ENCODE data around the gene OR6B1.

OR6B1 gene

GRCh38 chr7:144000020-144000419, at the start of gene OR6B1:
OR6B1 (plus strand) TSS chr7:144000320; CDS start chr7:144003997, 3,677 bp downstream.
- intact Hi-C loops (cut with DNase I) = no loop called here
- DNase-seq = no peak

- DNase-seq = no peak
- intact Hi-C loops (cut with DNase I) = no loop called here
Observed at GRCh38 chr7:143953421-143953820, 46.7 kb upstream of the OR6B1 start.

DNA sequence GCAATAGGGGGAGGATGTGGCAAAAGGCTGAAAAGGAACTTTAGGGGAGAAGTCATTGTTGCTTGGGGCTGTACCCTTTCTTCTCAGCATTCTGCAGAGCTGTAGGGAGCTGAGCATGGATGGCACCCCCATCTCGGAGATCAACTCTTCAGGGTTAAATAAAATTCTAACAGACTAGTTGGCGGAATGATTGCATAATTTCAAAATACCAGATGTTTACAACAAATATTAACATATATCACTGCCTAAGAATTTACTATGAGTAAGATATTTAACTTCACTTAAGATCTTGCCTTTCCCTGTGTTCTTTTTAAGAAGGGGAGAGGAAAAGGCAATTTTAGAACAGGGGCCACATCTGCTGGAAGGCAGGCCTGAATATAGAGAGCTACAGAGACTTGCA, 46.0 kb upstream of the OR6B1 start:
- DNase-seq = no peak
- intact Hi-C loops (cut with DNase I) = no loop called here

GRCh38 chr7:143954544-143954943, 45.6 kb upstream of the OR6B1 start, which contains the start of gene OR2F1:
OR2F1 (plus strand) TSS chr7:143954844; CDS start chr7:143959971, 5,127 bp downstream.
- intact Hi-C loops (cut with DNase I) = no loop called here
- DNase-seq = no peak

DNA sequence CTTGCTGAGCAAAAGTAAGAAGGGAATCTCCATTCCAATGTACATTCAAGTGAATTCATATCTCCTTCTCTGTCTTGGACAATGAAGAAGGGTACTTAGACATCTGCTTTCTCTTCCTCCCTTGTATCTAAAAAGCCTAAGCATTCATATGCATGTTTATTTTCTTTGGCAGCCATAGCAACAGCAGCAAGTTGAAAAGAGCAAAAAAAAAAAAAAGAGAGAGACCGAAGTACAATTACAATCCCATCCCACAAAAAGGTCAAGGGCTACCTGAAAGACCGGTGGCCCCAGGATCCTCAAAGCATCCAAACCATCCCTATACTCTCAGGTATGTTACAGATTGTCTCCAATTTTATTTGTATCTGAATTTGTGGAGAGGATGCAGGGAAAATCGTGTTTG, 41.3 kb upstream of the OR6B1 start:
- intact Hi-C loops (cut with DNase I) = no loop called here
- DNase-seq = no peak

DNA sequence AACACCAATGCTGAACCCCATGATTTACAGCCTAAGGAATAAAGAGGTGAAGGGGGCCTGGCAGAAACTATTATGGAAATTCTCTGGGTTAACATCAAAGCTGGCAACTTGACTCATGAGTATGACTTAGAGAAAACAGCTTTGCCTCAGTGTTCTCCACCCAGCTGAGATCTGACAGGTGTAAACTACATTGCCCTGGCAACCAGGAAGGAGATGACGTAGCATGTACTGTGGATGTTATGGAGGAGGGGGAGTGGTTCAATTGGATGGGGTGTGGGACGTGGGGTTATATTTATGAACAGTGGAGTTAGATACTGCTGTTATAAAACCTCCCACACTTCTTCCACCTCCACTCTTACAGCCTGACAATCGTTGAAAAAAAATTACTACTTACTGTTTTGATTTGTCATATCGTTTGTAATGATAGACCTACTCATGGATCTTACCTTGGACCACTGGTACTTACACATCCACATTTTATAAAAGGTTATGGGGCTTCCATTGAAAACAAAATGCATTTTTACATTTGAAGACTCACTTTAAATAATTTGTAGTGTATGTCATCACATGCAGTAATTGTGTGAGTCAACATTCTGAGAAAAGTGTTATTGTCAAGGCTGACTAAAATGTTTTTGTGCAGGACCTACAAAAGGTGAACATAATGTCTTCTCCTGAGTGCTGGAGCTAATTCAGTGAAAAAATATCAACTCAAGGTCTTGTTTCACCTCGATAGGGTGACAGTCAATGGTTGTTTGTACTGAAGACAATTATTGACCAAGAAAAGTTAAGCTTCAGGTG, 39.1 kb upstream of the OR6B1 start:
- peak in 41 of 42 donors; percentile 18 to 94 (median 65) for DNase-seq
- intact Hi-C loops (cut with DNase I) = no loop called here

DNA sequence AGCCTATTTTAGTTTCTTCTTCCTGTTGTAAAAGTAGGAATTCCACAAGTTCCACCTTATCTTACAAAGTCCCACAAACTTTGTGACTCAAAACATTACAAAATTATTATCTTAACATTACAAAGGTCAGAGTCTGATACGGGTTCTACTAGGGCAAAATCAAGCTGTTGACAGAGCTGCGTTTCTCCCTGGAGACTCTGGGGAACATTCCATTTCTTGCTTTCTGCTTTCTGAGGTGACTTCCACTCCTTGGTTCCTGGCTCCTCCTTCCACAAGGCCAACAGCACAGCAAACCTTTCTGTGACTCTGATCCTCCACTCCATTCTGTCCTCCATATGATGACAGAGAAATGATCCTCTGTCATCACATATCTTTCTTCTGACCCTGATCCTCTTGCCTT, 34.8 kb upstream of the OR6B1 start:
- intact Hi-C loops (cut with DNase I) = no loop called here
- DNase-seq = no peak

DNA sequence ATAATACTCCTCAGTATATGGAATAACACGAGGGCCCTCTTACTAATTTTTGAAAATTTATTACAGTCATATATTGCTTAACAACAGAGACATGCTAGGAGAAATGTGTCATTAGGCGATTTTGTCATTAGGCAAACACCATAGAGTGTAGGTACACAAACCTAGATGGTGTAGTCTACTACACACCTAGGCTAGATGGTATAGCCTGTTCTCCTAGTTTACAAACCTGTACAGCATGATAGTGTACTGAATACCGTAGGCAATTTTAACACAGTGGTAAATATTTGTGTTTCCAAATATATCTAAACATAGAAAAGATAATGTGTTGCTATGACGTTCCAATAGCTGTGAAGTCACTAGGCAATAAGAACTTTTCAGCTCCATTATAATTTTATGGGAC, 32.7 kb upstream of the OR6B1 start:
- DNase-seq = no peak
- intact Hi-C loops (cut with DNase I) = no loop called here

DNA sequence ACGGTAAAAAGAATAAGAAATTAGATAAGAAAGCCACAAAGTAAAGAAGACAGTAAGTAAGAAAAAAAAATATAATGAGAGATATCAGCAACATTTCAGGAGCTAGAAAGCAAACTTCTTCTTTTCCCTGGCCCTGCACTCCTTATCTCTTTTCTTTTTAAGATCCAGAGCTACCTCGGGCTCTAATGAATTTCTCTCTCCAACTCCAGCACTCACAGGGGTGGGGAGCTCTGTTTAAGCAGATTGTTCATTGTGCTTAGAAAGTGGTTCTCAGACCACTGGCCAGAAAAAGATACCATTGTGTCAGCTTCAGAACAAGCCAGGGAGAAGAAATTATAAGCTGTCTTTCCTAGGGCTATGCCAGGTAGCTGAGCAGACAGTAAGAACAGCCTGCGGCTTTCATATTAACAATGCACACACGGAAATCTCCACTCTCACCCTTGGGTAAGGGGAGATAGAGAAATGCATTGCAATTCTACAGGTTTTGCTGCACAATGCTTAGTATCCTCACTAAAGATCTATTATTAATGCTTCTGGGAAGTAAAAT, 26.2 kb upstream of the OR6B1 start:
- no peak for DNase-seq

GRCh38 chr7:143974459-143974858, 25.7 kb upstream of the OR6B1 start:
- intact Hi-C loops (cut with DNase I) = no loop called here
- no peak for DNase-seq

More for the DNA sequence above, 26.2 kb upstream of the OR6B1 start:
- intact Hi-C loops (cut with DNase I) = no loop called here

- intact Hi-C loops (cut with DNase I) = no loop called here
- no peak for DNase-seq
Observed at GRCh38 chr7:143975617-143976016, 24.5 kb upstream of the OR6B1 start.

DNA sequence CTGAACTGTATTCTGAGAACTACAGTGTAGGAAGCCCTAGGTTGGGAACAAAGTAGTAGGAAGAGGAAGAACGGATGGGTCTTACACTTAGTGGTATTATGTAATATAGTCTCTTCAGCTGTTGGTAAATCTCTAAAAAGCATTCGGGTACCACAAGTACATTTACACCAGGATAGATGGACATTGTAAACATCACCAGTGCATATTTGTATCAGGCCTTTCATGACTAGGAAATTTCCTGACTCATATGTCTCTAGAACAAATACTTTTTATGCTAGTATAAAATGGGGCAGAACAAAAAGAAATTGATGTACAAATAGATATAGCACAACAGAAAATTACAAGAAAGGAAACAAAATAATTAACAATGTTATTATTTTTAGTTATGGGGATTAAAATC, 21.5 kb upstream of the OR6B1 start:
- DNase-seq = peak in 4 of 42 donors; percentile 18 to 45 (median 28)
- intact Hi-C loops (cut with DNase I) = no loop called here

GRCh38 chr7:143979359-143979758, 20.8 kb upstream of the OR6B1 start:
- no peak for DNase-seq
- intact Hi-C loops (cut with DNase I) = no loop called here

- intact Hi-C loops (cut with DNase I) = no loop called here
- DNase-seq = no peak
Observed at GRCh38 chr7:143979998-143980397, 20.1 kb upstream of the OR6B1 start.

DNA sequence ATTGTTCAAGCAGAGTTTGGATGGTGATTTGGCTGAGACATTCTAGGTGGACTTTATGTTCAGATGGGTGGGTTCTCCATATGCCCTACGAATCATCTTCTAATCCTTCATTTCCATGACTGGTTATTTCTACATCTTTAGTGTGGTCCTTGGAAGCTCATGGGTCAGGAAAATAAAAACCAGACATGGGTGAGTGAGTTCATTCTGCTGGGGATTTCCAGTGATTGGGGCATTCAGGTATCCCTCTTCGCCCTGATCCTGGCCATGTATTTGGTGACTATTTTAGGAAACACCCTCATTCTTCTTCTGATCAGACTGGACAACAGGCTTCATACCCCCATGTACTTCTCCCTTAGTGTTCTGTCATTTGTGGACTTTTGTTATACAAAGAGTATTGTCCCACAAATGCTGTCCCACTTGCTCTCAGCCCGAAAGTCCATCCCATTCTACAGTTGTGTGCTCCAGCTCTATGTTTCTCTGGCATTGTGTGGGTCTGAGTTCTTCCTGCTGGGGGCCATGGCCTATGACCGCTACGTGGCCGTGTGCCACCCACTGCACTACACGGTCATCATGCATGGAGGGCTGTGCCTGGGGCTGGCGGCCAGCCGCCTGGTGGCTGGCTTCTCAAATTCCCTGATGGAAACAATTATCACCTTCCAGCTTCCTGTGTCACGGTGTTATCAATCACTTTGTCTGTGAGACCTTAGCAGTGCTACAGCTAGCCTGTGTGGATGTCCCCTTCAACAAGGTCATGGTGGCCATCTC, 19.2 kb upstream of the OR6B1 start:
- intact Hi-C loops (cut with DNase I) = no loop called here
- DNase-seq = no peak

DNA sequence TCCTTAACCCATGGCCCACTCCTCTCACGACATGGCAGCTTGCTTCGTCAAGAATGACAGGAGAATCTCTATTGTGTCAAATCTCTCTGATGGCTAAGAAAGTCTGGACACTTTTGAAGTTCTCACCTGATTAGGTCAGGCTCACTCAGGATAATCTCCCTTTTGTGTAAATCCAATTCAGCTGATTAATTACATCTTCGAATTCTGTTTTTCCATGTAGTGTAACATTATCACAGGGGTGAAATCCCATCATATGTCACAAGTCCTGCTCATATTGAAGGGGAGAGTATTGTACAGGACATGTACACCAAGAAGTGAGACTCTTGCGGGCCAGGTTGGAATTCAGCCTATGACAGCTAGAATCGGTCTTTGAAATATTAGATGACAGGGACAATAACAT, 16.2 kb upstream of the OR6B1 start:
- intact Hi-C loops (cut with DNase I) = no loop called here
- no peak for DNase-seq

DNA sequence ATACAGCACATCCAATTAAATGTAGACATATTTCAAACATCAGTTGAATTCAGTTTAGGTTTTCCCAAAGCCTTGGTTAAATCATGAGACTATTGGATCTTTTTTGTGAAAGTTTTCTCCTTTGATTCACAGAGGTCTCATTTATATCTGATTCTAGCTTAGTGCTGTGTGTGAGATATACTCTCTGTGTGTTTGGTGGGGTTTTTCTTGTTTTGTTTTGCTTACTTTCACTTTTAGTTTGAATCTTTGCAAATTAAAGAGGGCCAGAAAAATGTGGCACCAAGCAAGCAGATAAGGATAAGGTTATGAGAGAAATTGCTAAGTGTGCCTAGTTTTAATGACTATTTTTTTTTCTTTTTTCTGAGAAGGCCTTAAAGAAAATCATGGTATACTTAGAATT, 12.6 kb upstream of the OR6B1 start:
- intact Hi-C loops (cut with DNase I) = no loop called here
- DNase-seq = no peak

- DNase-seq = no peak
- intact Hi-C loops (cut with DNase I) = no loop called here
Observed at GRCh38 chr7:143988976-143989745, 11.0 kb upstream of the OR6B1 start.

DNA sequence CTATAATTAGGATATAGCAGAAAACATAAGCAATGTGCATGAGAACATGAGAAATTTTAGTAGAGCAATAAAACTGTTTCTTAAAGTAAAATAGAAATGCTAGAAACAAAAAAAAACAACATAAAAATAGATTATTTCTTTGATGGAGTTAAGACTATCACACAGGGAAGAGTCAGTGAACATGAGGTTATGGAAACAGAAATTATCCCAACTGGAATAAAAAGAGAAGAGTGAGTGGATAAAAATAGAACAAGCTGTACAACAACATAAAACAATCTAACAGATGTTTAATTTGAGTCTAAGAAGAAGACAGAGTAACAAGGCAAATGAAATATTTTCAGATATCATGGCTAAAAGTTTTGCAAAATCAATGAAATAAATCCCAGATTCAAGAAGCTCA, 7.5 kb upstream of the OR6B1 start:
- no peak for DNase-seq
- intact Hi-C loops (cut with DNase I) = no loop called here

DNA sequence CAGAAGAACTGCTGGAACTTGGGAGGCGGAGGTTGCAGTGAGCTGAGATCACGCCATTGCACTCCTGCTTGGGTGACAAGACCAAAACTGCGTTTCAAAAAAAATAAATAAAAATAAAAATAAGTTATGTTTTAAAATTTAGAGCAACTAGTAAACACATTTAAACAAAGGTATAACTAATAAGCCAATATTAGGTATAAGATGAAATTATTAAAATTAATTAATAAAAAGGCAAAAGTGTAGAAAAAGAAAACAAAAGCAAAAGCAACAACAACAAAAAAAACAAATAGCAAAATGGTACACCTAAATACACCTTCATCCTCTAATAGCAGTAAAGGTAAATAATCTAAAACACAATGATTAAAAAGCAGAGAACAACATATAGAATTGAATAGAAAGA, 6.2 kb upstream of the OR6B1 start:
- intact Hi-C loops (cut with DNase I) = no loop called here
- DNase-seq = no peak

Measured in head of caudate nucleus (tissue), 42 donors.